ENCODE measurements around the gene BCL2L1. TPM values are rescaled to one million over a fixed set of nuclear protein-coding genes. Genes with fewer than 3 reads are reported as not detected.

BCL2L1 gene
- total RNA-seq, 1 donor from 2014 or later = 73.4 TPM

DNA sequence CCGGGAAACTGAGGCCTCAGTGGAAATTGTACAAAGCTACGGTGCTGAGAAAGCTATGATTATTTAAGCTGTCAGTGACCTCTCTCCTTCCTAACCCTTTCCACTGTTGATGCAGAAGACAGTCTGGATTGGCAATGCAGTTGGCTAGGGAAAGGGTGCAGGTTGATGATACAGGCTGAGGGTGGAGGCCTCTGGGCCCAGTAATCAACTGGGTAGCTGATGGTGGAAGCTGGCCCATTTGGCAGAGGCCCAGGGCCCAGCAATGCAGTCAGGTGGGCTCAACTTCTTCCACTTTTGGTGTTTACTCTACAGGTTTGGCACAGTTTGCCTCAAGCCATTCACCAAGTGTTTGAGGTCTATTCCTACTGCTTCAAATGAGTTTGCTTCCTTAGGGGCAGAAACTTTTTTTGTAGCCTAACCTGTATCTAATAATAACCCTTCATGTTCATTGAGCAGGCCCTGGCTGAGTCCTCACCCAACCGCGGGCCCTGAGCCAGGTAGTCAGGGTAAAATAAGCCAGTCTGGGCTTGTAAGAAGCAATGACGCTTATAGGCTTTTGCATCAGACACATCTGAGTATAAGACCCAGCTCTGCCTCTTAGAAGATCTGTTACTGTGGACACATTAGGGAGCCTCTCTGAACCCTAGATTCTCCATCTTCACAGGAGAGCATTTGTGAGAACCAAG, 12.1 kb downstream of the BCL2L1 start:
- intact Hi-C loops (cut with micrococcal nuclease) = no loop called here

DNA sequence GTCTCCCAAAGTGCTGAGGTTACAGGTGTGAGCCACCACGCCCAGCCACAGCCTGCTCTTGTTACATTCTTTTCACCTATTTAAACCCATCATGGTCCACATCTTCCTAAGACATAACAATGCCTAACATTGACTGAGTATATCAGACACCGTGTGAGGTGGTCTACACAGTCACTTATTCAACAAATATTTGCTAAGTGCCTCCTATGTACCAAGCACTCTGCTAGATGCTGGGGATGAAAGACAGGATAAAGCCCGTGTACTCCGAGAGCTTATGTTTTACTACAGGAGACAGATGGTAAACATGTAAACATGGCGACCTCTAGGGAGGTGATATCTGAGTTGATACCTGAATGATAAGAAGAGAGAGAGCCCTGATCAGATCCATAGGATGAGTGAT, 12.7 kb downstream of the BCL2L1 start:
- intact Hi-C loops (cut with micrococcal nuclease) = no loop called here

GRCh38 chr20:31708736-31709534, 13.7 kb downstream of the BCL2L1 start:
- intact Hi-C loops (cut with micrococcal nuclease) = no loop called here

DNA sequence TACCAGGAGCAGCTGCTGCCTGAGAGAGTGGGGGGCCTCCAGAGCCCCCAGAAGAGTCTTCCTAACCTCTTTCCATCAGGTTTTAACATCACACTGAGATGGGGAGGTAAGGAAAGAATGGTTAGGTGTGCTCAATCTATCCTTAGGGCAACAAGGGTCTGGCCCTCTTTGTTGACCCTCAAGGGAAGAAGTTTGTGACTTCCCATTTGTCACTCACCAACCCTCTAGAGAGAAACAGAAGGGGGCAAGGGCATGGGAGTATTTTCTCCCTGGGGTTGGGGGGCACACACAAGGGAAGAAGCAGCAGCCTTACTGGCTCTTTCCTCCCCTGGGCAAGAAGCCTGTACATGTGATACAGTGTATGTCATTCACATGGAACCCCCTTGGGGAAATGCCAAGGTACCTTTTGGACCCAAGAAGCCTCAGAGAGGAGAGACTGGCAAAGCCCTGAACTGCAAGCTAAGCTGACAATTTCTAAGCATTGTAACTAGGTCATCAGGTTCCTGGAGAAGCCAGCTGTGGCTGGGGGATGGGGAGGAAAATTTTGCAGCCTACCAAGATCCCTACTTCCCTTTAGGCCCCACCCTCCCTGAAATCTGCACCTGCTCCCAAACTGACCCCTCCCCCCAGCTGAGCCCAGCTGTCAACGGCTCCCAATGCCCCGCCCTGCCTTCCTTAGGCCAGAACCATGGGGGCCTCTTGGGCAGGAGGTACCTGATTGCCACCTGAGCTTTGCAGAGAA, 14.5 kb downstream of the BCL2L1 start:
- intact Hi-C loops (cut with micrococcal nuclease) = no loop called here

GRCh38 chr20:31707258-31707615, 15.4 kb downstream of the BCL2L1 start:
- intact Hi-C loops (cut with micrococcal nuclease) = no loop called here

- intact Hi-C loops (cut with micrococcal nuclease) = no loop called here
These were observed 15.9 kb downstream of the BCL2L1 start for GRCh38 chr20:31706607-31707257.

DNA sequence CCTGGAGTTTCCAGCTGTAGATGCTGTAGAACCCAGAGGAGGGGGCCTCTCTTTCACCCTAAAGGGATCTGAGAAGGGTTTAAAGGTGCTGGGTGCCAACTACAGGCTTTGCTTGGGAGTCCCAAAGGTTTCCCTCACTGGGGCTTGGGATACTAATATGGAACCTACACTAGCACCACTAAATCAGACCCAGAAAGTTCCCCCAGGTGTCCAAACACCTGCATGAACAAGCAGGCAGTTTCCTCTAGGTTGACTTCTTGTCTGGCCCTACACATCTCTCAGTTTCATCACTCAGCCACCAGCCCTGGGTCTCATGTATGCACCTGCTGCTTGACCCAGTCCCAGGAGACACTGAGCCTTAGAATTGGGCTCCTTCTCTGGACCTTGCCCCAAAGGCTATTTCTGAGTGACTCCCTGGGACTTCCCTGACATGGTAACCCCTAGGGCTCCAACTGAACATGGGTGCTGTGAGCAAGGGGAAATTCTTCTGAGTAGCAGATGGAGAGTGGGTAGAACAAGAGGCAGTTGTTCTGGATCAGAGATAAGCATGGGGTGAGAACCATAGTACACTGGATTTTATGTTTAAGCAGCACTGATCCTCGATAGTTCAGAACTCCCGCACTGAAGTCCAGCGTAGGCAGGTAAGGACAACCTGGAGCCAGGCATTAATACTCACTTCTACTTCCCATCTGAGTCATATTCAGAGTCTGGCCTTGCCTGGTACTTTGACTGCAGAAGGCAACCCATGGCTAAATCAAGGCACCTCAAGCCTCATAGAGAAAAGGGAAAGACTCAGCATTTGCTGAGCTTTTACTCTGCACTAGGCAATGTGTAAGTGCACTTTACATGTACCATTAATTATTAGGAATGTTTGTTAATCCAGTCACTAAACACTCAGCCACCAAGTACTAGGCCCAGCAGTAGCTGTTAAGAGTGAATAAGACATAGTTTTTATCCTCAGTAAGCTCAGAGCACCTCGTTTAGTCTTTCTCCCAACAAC, 16.8 kb downstream of the BCL2L1 start:
- intact Hi-C loops (cut with micrococcal nuclease) = no loop called here

DNA sequence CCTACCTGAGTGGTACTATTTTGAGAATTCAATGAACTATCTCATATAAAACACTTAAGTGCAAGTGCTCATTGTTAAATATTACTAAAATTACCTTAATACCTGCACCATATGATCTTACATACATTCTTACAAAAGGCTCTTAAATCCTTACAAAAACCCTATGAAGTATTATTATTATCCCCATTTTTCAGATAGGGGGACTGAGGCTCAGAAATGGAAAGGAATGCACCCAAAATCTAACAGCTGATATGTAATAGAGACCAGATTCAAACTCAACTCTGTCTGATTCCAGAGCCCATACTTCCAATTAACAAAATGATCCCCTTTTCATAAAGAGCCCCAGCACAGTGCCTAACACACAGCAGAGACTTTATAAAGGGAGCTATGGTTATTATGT, 17.5 kb downstream of the BCL2L1 start:
- intact Hi-C loops (cut with micrococcal nuclease) = no loop called here

DNA sequence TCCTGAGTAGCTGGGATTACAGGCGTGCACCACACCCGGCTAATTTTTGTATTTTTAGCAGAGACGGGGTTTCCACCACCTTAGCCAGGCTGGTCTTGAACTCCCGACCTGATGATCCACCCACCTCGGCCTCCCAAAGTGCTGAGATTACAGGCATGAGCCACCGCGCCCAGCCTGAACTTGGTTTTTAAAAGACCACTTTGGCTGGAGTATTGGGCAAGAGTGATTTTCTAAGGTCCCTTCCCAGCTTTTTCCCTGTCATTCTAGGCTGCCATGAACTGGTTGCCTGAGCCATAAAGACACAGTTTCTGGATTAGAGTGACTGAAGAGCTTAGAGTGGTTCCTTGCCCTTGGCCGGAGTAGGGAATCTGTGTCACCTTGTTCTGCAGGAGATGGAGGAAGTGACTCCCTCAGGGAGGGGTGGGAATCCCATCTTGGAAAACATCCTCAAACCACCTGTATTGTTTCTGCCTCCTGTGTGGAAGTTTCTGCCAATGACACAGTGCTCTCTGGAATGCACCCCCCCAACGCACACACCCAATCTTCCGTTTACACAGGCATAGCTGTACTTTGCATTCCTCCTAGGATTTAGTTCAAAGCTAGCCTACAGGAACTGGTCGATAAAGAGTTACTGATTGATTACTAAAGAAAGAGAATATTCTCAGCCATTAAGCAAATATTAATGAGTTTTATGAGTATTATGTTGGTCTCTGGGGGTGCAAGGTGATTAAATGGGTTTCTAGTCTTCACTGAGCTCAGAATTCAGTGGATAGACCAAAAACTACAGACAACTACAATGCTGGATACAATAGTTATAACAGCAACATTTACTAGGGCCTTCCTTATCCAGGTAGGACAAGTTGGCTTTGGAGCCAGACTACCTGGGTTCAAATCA, 18.2 kb downstream of the BCL2L1 start:
- intact Hi-C loops (cut with micrococcal nuclease) = no loop called here

DNA sequence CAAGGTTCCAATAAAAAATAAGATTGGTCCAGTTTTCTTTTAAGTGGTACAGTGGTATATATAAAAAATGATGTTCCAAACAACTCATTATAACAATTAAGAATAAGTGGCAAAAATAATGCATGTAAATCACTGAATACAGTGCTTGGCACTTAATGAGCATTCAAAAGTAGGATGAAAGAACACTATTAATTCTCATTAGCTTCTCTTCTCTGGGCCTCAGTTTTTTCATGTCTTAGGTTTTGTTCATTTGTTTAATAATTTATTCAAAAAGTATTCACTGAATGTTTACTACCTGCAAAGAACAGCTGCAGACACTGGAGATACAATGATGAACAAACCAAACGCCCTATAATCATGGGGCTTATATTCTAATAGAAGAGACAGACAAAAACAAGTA, 21.1 kb downstream of the BCL2L1 start:
- intact Hi-C loops (cut with micrococcal nuclease) = no loop called here

DNA sequence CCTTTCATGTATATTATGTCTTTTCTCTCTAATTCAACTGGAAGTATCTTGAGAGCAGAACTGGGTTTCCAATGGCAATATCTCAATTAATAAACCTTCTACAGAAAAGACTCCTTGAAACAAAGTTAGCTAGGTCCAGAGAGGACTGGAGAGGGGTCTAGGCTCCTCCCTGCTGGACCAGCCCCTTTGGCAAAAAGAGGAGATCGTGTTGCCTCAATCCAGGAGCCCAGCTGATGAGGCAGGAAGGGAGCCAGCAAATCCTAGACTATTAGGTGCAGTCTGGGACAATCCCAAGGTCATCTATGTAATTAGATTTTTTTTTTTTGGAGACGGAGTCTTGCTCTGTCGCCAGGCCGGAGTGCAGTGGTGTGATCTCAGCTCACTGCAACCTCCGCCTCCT, 21.9 kb downstream of the BCL2L1 start:
- intact Hi-C loops (cut with micrococcal nuclease) = no loop called here

DNA sequence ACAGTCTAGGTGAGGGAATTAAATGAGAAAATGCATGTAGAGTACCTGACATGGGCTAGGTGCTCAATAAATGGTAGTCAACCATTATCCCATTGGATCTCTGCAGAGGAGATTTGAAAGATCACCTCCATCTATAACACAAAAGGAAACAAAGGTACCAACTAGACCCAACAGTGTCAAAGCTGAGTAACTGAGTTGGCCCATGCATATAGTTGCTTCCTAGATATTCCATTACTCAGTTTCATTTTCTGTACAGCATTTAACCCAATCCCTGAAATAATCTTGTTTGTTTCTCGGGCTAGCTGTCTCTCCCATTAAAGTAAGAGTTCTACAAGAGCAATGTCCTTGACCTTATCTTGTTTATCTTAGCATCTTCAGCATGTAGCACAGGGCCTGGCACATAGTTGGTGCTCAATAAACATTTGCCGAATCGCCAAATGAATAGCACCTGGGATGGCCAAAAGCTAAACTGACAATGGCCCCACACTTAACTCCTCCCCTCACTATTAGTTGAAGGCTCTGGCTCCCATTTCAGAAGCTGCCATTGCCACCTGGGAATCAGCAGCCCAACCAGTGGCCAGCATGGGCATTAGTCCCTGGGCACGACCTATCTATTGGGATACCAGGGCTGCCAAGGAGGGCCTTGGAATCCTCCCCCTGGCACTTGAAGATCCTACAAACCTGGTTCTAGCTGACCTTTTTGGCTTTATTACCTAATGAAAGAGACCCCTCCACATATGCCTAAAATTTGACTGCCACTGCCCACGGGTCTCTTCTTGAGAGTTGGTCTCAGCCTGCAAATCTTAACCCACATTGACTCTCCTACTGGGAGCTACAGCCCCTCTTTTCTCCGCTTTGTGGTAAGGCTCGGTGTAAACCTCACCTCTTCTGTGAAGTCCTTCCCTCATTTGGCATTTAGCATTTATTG, 22.6 kb downstream of the BCL2L1 start:
- intact Hi-C loops (cut with micrococcal nuclease) = loop anchor here (2.0 kb wide), 2 partner anchors 23 to 25 kb away; partner anchors contain the start of gene BCL2L1

DNA sequence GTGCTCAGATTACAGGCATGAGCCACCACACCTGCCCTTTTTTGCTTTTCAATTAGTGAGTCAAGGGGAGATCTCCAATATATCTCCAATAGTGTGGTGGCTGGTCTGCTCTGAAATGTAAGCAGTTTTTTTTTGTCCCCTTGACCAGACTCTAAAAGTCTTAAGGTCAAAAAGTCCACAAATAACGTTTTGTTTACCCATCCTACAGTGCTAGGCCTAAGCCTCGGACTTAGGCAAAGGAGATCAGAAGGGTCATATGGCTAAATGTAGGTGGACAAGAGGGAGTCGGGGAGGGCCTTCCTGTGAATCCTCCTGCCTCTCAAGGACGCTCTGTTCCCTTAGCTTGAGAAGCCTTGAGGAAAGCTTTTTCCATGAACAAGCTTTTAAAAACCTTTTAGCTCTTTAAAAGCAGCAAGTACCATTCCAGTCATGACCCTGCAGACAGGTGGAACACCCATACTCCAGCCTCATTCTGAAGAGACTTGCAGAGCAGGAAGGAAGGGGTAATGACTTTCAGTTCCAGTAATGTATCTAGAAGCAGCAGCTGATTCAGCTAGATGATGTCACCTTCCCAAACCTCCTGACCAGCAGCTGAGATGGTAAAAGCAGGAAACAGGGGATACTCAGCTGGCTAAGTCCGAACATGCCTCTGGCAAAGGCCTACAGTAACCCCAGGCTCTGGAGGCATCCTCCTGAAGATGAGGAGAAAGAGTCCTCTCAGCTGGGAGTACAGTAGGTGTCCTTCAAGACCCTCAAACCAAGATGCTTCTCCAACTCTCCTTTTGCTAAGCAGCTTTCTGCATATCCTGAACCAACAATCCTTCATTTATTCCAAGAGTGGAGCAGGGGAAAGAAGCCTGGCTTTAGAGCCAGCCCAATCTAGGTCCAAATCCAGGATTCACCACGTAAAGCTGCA, 23.6 kb downstream of the BCL2L1 start:
- intact Hi-C loops (cut with micrococcal nuclease) = loop anchor here (2.0 kb wide), 2 partner anchors 24 kb away; partner anchors contain the start of gene BCL2L1

GRCh38 chr20:31698243-31698802, 24.3 kb downstream of the BCL2L1 start:
- intact Hi-C loops (cut with micrococcal nuclease) = loop anchor here (2.0 kb wide), 2 partner anchors 24 kb away; partner anchors contain the start of gene BCL2L1

DNA sequence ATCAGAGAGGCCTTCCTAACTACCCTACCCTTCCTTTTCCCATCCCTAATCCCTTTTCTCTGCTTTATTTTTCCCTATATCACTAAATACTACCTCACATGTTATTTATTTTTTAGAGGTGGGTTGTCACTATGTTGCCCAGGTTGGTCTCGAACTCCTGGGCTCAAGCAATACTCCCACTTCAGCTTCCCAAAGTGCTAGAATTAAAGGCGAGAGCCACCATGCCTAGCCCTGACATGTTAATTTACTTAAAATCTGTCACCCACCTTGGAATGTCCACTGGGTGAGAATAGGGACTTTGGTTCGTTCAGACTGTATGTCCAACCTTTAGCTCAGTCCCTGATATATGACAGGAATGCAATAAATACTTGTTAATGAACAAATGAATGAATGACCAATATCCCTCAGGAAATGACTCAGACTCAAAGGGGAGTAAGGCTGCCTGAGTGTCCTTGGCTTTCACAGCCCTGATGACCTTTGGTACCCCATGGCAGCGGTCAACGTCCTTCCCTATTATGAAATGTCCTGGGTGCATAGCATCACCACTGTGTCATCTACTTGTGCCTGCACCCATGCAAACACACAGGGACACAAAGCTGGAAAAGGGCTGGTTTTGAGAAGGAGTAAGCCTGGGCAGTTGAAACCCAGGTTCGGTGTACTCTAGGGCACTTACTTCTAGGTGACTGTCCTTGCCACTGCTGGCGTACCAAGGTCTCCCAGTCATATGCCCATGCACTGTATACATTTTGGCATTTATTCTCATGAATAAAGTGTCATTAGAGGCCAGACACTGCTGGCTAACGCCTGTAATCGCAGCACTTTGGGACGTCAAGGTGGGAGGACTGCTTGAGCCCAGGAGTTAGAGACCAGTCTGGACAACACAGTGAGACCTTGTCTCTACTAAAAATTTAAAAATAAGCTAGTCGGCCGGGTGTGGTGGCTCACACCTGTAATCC, 26.5 kb downstream of the BCL2L1 start:
- intact Hi-C loops (cut with micrococcal nuclease) = no loop called here

All from T-helper 2 cell treated with Interferon-gamma antibody and Interleukin-4, amounts not matched to agents 100 ng/mL and 5 ng/mL, for 36 hours (primary cell).